NB4 (cell line): Measurements from ENCODE around the gene PIP5K1C.

Experiments used
- DNase-seq: peaks from one replicate; pipeline ENCODE4 v3.0.0; 2010; ENCODE audit warnings: low read depth
- H3K4me3 ChIP-seq: one replicate; pipeline ENCODE4 v1.5.1; 2011; ENCODE audit warnings: mild to moderate bottlenecking, low read depth, low read length, moderate library complexity
- MYC ChIP-seq: IDR thresholded peaks from 2 replicates; pipeline ENCODE4 v1.6.1; 2011; ENCODE audit warnings: low read depth, low read length
- POLR2A ChIP-seq: IDR thresholded peaks from 2 replicates; pipeline ENCODE4 v1.6.1; 2011; ENCODE audit warnings: mild to moderate bottlenecking; ENCODE audit not compliant: insufficient read length; ENCODE audit errors: extremely low read depth
- TF ChIP-seq, protein P1 (sequence below): IDR thresholded peaks from one replicate; pipeline ENCODE4 v1.5.1; 2012; ENCODE audit warnings: low read depth, low read length
- TF ChIP-seq, protein P2 (sequence below): IDR thresholded peaks from 2 replicates; pipeline ENCODE4 v1.6.1; 2011; ENCODE audit warnings: low read depth, low read length

PIP5K1C gene

DNA sequence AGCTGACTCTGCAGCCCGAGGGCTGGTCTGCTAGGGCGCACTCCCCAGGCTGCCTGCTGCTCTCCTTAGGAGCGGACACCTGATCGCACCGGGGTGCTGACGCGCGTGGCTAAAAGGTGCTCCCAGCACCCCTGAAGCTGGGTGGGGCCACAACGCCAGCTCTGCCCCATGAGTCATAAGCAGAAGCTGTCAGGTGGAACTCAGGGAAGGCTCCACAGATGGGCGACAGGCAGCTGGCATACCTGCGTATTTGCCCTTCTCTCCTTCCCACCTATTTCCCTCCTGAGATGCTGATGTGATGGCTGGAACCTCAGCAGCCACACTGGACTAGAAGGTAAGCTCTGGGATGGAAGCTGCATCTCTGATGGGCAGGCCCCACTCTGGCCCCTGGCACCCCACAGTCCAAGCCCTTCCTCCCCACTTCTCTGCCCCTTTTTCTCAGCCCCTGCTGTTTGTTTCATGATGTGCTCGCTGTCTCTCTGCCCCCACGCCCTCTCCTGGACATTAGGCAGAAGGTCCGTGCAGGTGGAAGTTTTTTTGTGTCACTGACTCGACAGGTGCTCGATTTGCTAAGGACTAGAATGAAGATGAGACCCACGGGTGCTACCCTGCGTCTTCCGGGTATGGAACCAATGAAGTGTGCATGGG lies 43.4 kb downstream of the PIP5K1C start:
- DNase-seq = no peak
- TF ChIP-seq MYC (no peak), POLR2A (no peak)
- TF ChIP-seq, protein P1, sequence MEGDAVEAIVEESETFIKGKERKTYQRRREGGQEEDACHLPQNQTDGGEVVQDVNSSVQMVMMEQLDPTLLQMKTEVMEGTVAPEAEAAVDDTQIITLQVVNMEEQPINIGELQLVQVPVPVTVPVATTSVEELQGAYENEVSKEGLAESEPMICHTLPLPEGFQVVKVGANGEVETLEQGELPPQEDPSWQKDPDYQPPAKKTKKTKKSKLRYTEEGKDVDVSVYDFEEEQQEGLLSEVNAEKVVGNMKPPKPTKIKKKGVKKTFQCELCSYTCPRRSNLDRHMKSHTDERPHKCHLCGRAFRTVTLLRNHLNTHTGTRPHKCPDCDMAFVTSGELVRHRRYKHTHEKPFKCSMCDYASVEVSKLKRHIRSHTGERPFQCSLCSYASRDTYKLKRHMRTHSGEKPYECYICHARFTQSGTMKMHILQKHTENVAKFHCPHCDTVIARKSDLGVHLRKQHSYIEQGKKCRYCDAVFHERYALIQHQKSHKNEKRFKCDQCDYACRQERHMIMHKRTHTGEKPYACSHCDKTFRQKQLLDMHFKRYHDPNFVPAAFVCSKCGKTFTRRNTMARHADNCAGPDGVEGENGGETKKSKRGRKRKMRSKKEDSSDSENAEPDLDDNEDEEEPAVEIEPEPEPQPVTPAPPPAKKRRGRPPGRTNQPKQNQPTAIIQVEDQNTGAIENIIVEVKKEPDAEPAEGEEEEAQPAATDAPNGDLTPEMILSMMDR = no peak
- TF ChIP-seq, protein P2, sequence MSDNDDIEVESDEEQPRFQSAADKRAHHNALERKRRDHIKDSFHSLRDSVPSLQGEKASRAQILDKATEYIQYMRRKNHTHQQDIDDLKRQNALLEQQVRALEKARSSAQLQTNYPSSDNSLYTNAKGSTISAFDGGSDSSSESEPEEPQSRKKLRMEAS = no peak
- H3K4me3 ChIP-seq = no peak overlapping the region

DNA sequence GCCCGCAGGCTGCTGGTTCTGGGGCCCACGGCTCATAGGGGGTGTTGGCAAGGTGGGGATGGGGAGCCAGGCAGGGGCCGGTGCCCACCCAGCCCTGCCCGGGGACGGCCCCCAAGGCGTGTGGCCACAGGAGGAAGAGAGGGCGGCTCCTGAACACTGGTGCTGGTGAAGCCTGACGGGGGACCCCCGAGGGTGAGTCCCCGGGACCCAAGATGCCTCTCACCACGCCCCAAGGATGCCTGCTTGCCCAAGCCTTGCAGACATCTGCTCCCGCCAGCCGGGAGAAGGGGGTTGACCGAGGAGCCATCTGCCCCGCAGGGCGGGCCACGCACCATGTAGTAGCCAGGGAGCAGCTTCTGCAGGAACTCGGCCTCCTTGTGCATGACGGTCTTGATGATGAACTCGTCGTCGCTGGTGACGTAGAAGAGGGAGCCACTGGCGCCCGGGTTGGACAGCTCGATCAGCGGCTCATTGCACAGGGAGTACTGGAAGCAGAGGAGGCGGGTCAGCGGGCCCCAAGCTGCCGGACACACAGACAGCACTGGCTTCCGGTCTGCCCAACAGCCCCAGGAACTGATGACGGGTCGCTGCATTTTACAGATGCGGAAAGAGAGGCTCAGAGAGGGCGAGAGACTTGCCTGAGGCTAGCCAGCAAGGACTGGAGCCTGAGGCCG lies 44.1 kb downstream of the PIP5K1C start:
- no peak for TF ChIP-seq POLR2A
- H3K4me3 ChIP-seq = no peak overlapping the region
- DNase-seq = no peak

DNA sequence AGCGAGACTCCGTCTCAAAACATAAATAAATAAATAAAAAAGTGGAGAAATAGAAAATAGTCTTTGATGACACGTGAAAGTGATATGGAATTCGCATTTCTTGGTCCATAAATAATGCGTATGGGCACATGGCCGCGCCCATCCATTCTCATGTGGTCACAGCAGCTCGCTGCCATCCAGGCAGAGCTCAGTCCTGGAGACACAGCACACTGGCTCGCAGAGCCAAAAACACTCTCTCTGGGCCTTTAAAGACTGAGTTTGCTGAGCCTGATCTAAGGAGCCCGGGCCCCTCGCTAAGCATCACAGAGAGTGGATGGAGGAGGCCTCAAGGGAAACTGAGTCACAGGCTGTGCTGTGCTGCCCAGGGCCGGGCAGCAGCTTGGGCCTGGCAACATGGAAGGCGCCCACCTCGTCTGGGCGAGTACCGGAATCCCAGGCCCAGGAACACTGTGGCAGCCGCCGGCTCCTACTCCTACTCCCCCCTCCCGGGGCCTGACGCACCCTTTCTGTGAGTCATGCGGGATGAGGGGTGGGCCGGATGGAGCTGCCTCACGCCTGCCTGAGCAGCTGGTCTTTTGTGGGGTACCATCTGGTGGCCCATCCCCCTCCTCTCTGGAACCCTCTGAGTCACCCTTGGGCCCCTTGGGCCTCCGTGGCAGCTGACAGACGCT lies 44.7 kb downstream of the PIP5K1C start:
- H3K4me3 ChIP-seq = no peak overlapping the region
- DNase-seq = peak; percentile 41
- TF ChIP-seq MYC = no peak
- TF ChIP-seq, protein P2 = no peak
- TF ChIP-seq POLR2A = no peak
- TF ChIP-seq, protein P1 = no peak

DNA sequence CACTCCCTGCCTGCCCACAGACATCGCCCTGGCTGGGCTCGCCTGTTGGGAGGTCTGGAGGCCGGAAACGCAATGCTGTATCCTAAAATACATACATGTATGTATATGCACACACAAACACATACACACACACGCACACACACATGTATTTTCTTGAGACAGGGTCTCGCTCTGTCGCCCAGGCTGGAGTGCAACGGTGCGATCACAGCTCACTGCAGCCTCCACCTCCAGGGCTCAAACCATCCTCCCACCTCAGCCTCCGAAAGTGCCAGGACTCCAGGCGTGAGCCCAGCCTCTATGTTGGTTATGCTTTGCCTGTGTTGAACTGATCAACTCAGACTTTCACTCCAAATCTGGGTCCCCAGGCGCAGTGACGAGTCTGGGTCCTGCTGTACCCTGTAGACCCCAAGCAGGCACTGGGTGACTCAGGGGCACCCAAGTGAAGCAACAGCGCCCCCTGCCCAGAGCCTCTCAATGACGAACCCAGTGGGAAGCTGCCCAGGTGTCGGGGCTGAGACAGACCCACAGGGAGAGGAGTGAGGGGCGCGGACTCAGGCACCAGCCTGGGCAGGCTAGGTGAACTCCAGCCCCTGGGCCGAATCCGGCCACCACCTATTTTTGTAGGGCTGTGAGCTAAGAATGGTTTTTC lies 46.3 kb downstream of the PIP5K1C start:
- no peak overlapping the region for H3K4me3 ChIP-seq
- TF ChIP-seq, protein P2 = no peak
- TF ChIP-seq, protein P1 = peak; percentile 29
- DNase-seq = peak; percentile 31

DNA sequence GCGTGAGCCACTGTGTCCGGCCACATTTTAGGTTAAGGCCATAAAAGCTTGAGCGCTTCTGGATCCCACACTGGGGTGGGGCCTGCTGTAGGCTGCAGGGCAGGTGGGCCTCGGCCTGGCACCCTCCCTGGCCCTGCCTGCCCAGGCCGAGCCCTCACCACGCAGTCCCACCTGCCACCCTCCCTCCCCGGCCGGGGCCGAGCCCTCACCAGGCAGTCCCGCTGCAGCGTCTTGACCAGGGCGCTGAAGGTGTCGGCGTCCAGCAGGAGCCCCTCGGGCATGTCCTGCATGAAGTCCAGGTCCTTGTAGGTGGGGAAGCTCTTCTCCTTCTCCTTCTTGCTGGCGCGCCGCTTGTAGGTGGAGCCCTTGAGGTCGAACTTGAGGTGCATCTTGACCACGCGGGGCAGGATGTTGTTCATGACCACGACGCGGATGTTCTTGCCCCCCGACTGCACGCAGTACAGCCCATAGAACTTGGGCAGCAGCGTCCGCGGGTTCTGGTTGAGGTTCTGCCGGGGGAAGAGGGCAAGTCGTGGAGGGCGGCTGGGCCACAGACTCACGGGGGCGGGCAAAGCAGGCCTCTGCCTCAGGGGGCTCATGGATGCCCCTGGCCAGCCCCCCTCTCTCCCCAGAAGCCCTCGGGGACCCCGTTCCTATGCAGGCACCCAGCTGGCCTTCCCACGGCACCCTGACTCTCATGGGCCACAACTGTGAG lies 47.0 kb downstream of the PIP5K1C start:
- no peak for DNase-seq
- H3K4me3 ChIP-seq = no peak overlapping the region
- TF ChIP-seq, protein P2 = no peak
- TF ChIP-seq MYC = no peak

DNA sequence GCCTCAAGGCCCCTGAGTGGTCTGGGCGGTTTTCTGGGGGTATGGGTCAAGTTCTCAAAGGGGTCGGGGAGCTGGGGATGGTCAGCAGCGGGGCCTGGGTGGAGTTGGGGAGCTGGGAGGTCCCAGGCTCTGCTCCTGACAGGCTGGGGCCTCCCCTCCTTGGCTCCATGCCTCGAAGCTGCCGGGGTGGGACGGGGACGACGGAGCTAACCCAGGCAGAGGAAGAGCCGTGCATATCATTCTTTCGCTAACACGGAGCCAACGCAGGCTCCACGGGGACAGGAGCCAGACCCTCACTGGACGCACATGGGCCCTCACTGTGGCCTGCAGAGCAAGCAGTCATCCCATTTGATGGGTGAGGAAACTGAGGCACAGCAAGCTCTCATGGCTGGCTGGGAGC lies 47.8 kb downstream of the PIP5K1C start:
- no peak for DNase-seq
- no peak for TF ChIP-seq POLR2A
- TF ChIP-seq, protein P1 = no peak
- TF ChIP-seq, protein P2 = no peak
- TF ChIP-seq MYC = no peak
- H3K4me3 ChIP-seq = no peak overlapping the region
